GM12878 (cell line): Measurements from ENCODE around the gene OTOG. TPM values are rescaled to one million over a fixed set of nuclear protein-coding genes. Genes with fewer than 3 reads are reported as not detected.

Experiments used
- ATAC-seq: fragments of 200-7000 bp; cut with Tn5 transposase; 3 replicates; pipeline ENCODE4 v1.9.1; 2020; ENCODE audit warnings: mild to moderate bottlenecking, moderate library complexity
- BruUV-seq: library from RNA; stranded (reverse); fragments of 400-500 nt; replicated peaks from 2 replicates; lab custom pipeline; 2021; lab: Mats Ljungman, UMichigan
- CTCF ChIA-PET: fragments of 300-600 bp; sonication (Branson Sonifier 250); formaldehyde crosslinking; extraction: SDS; loops from one replicate; lab custom pipeline; 2021; ENCODE audit warnings: inconsistent platforms; lab: Yijun Ruan, JAX
- POLR2A ChIA-PET: fragments of 350-600 bp; formaldehyde crosslinking; extraction: SDS; loops from one replicate; lab custom pipeline; 2021; ENCODE audit warnings: inconsistent platforms; lab: Charles Lee
- RAD21 ChIA-PET: fragments of 300-600 bp; sonication (Branson Sonifier 250); formaldehyde crosslinking; loops from one replicate; lab custom pipeline; 2023; ENCODE audit warnings: antibody characterized with exemption; ENCODE audit not compliant: unreplicated experiment; lab: Charles Lee
- SMC1A ChIA-PET: fragments of 300-600 bp; sonication (Branson Sonifier 250); formaldehyde crosslinking; loops from one replicate; lab custom pipeline; 2023; ENCODE audit not compliant: unreplicated experiment, uncharacterized antibody; lab: Charles Lee
- DNase-seq: peaks from one replicate; pipeline ENCODE4 v3.0.0-alpha.2; 2011; ENCODE audit warnings: low read depth, low spot score
- FAIRE-seq: peaks from 3 replicates; lab custom pipeline; 2011; peaks lifted over from hg19 to GRCh38; lab: Jason Lieb, UNC
- H2AFZ ChIP-seq: 2 replicates; pipeline ENCODE4 v1.6.0; 2011; ENCODE audit warnings: low read depth, low read length, control low read depth; ENCODE audit not compliant: control insufficient read depth
- H3K27ac ChIP-seq: 2 replicates; pipeline ENCODE4 v1.5.1; 2011; ENCODE audit warnings: control low read depth; ENCODE audit not compliant: control insufficient read depth, insufficient read depth
- H3K27me3 ChIP-seq, 2 experiments: replicated peaks in 1 of 2; 2 replicates each; pipeline versions ENCODE4 v1.6.0 to v1.6.1; 2011; ENCODE audit warnings: low read length in 1 of 2; ENCODE audit not compliant: control insufficient read depth in 2 of 2, insufficient read depth in 2 of 2
- H3K36me3 ChIP-seq, 2 experiments: 2 replicates each; pipeline ENCODE4 v1.5.1; 2011; ENCODE audit warnings: low read length in 1 of 2; ENCODE audit not compliant: control insufficient read depth in 2 of 2, insufficient read depth in 2 of 2
- H3K4me1 ChIP-seq: 2 replicates; pipeline ENCODE4 v1.6.1; 2011; ENCODE audit warnings: mild to moderate bottlenecking, low read length, moderate library complexity, mixed read lengths; ENCODE audit not compliant: control insufficient read depth, insufficient read depth
- H3K4me2 ChIP-seq: 2 replicates; pipeline ENCODE4 v1.6.0; 2011; ENCODE audit warnings: control low read depth; ENCODE audit not compliant: control insufficient read depth, insufficient read depth
- H3K4me3 ChIP-seq: fragments of 200-600 bp; sonication (generic); 2 replicates; pipeline ENCODE4 v1.5.1; 2016
- H3K79me2 ChIP-seq: 2 replicates; pipeline ENCODE4 v1.6.0; 2011; ENCODE audit warnings: low read length; ENCODE audit not compliant: control insufficient read depth, insufficient read depth
- H3K9ac ChIP-seq: 2 replicates; pipeline ENCODE4 v1.8.0; 2011; ENCODE audit warnings: low read length, control low read depth, mixed read lengths; ENCODE audit not compliant: control insufficient read depth, insufficient read depth
- H3K9me3 ChIP-seq: replicated peaks from 3 replicates; pipeline ENCODE4 v1.5.1; 2011; ENCODE audit warnings: mild to moderate bottlenecking, low read length; ENCODE audit not compliant: control insufficient read depth, insufficient read depth
- H4K20me1 ChIP-seq: 2 replicates; pipeline ENCODE4 v1.6.0; 2011; ENCODE audit not compliant: control insufficient read depth, insufficient read depth
- FOS ChIP-seq: IDR thresholded peaks from 3 replicates; pipeline ENCODE4 v1.6.1; 2011; ENCODE audit warnings: borderline replicate concordance; ENCODE audit not compliant: insufficient read length; ENCODE audit errors: extremely low read depth
- MYB ChIP-seq: fragments of 150-350 bp; IDR thresholded peaks from 2 replicates; pipeline ENCODE4 v1.6.1; 2014; ENCODE audit warnings: mild to moderate bottlenecking, low read depth, low read length, borderline replicate concordance
- PAX5 ChIP-seq: IDR thresholded peaks from 2 replicates; pipeline ENCODE4 v1.6.1; 2011; ENCODE audit warnings: low read depth, low read length, borderline replicate concordance
- SMAD1 ChIP-seq: fragments of 450-650 bp; IDR thresholded peaks from 2 replicates; pipeline ENCODE4 v1.6.1; 2018; ENCODE audit warnings: mild to moderate bottlenecking, low read depth; ENCODE audit not compliant: partially characterized antibody
- SPI1 ChIP-seq: IDR thresholded peaks from 2 replicates; pipeline ENCODE4 v1.6.1; 2011; ENCODE audit warnings: low read depth, mild to moderate bottlenecking, low read length, moderate library complexity, borderline replicate concordance; ENCODE audit not compliant: insufficient read depth
- WGBS: methylation state at CpG from one replicate; pipeline ENCODE4 v1.1.6; 2016; ENCODE audit warnings: low lambda C conversion rate; ENCODE audit not compliant: insufficient replicate concordance, insufficient coverage; ENCODE audit errors: missing lambda C conversion rate; 5-methylcytosine and 5-hydroxymethylcytosine counted together
- in situ Hi-C: fragments of 300-500 bp; cut with MboI; formaldehyde crosslinking; loops from 9 replicates; pipeline ENCODE4 v1.14.3; 2018; ENCODE audit warnings: mixed read lengths
- intact Hi-C: fragments of 100-400 bp; cut with micrococcal nuclease; formaldehyde crosslinking; loops from one replicate; pipeline ENCODE4 v1.14.2; 2022; ENCODE audit not compliant: unreplicated experiment
- polyA plus RNA-seq, 11 experiments: library from polyadenylated mRNA; depleted of rRNA in 4 of 11; unstranded in 6 of 11; stranded (reverse) in 5 of 11; fragments of >200 nt; fragmentation: Nextera tagmentation in 4 of 11; fragmentation: Illumina TruSeq in 1 of 11; extraction: Ambion mirVana in 4 of 11; extraction: Trizol in 1 of 11; gene quantifications; 1 replicate in 1 of 11; 2 replicates in 10 of 11; pipeline versions ENCODE4 v1.2.1 to v1.2.3, GENCODE V29; 2011 to 2016; ENCODE audit warnings: inconsistent platforms in 2 of 11, missing spikeins in 2 of 11, low read depth in 1 of 11
- total RNA-seq, 4 experiments: library from RNA; depleted of rRNA in 3 of 4; stranded (reverse); fragments of >200 nt in 3 of 4; fragmentation: Illumina TruSeq in 1 of 4; extraction: Trizol in 1 of 4; gene quantifications; 2 replicates each; pipeline versions ENCODE4 v1.2.1 to v1.2.3, GENCODE V29; 2013 to 2021
- TF ChIP-seq, protein P1 (sequence below): fragments of 450-650 bp; IDR thresholded peaks from 2 replicates; pipeline ENCODE4 v1.6.1; 2016; ENCODE audit warnings: mild to moderate bottlenecking

OTOG gene
- total and polyA plus RNA-seq, 10 of the 15 experiments (the other 5 are each of a cell fraction or from before 2014, with no cell fraction given): not detected

- no peak for TF ChIP-seq PAX5
- TF ChIP-seq SMAD1: no peak
These were observed 60.0 kb downstream of the OTOG start (continued) for GRCh38 chr11:17607083-17607429.

- ChIA-PET CTCF (interaction anchor here (1.3 kb wide), 1 partner anchor 153 kb away, joined by 3 read pairs; no protein-coding TSS in a partner anchor), RAD21 (no interaction called here), SMC1A (no interaction called here), POLR2A (no interaction called here)
- Histone ChIP-seq H3K36me3 (no peaks in the 10 kb centered on the region), H3K79me2 (no peaks in the 10 kb centered on the region), H3K27me3 (peaks cover 0 to 1% of the 10 kb centered on the region in 2 experiments; a peak in 2 of 4 replicates), H4K20me1 (no peaks in the 10 kb centered on the region), H3K9ac (no peak overlapping the region), H2AFZ (no peak overlapping the region), H3K4me2 (no peak overlapping the region), H3K27ac (no peak overlapping the region), H3K4me3 (no peak overlapping the region), H3K9me3 (no peaks in the 10 kb centered on the region), H3K4me1 (no peaks in the 10 kb centered on the region)
- intact Hi-C loops: no loop called here
- 36% methylated on average over 18 of the region's 20 CpGs for WGBS
- DNase-seq (no peak), FAIRE-seq (no peak), ATAC-seq (no peak)
- TF ChIP-seq MYB: no peak
- no peak for TF ChIP-seq SPI1
- TF ChIP-seq FOS: no peak
- TF ChIP-seq, protein P1, sequence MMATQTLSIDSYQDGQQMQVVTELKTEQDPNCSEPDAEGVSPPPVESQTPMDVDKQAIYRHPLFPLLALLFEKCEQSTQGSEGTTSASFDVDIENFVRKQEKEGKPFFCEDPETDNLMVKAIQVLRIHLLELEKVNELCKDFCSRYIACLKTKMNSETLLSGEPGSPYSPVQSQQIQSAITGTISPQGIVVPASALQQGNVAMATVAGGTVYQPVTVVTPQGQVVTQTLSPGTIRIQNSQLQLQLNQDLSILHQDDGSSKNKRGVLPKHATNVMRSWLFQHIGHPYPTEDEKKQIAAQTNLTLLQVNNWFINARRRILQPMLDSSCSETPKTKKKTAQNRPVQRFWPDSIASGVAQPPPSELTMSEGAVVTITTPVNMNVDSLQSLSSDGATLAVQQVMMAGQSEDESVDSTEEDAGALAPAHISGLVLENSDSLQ: no peak
- no TSS peak for BruUV-seq
- in situ Hi-C loops: no loop called here
These were observed 60.8 kb downstream of the OTOG start for GRCh38 chr11:17607591-17608570.
